Measurements from ENCODE around the gene GDF11. TPM values are rescaled to one million over a fixed set of nuclear protein-coding genes. Genes with fewer than 3 reads are reported as not detected.

The GDF11 gene
- total and polyA plus RNA-seq, 11 donors, result 6.9 to 18.2 (median 12.4) TPM

DNA sequence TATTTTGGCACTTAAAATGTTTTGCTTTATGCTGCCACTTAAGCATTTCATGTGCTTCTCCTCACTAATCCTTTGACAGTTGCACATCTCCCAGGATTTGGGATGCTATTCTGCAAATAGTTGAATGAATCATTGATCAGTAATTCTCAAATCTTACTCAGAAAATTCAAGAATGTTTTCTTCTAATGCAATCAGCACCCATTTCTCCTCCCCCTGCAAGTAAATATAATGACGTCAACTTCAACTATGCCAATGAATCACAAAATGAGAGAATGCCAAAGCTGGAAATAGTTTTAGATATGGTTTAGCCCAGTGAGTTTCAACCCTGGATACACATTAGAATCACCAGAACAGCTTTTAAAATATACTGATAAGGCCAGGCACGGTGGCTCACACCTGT is 29.2 kb upstream of the GDF11 start:
- no peaks in the 10 kb centered on the region for H3K36me3 ChIP-seq
- H3K9me3 ChIP-seq, result no peaks in the 10 kb centered on the region
- H3K27ac ChIP-seq, result peak overlapping the region in 10 of 12 donors; percentile 65 to 99 (median 93)
- peak overlapping the region in 5 of 12 donors; percentile 24 to 87 (median 73) for H3K4me3 ChIP-seq
- H3K4me1 ChIP-seq, result peaks cover 3 to 68% (median 49%) of the 10 kb centered on the region in 12 donors
- no peaks in the 10 kb centered on the region for H3K27me3 ChIP-seq
- ATAC-seq (no peak), DNase-seq (no peak)
- TF ChIP-seq, protein P1, sequence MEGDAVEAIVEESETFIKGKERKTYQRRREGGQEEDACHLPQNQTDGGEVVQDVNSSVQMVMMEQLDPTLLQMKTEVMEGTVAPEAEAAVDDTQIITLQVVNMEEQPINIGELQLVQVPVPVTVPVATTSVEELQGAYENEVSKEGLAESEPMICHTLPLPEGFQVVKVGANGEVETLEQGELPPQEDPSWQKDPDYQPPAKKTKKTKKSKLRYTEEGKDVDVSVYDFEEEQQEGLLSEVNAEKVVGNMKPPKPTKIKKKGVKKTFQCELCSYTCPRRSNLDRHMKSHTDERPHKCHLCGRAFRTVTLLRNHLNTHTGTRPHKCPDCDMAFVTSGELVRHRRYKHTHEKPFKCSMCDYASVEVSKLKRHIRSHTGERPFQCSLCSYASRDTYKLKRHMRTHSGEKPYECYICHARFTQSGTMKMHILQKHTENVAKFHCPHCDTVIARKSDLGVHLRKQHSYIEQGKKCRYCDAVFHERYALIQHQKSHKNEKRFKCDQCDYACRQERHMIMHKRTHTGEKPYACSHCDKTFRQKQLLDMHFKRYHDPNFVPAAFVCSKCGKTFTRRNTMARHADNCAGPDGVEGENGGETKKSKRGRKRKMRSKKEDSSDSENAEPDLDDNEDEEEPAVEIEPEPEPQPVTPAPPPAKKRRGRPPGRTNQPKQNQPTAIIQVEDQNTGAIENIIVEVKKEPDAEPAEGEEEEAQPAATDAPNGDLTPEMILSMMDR (IDR thresholded peaks at IDR 0.05), result no peak
- TF ChIP-seq POLR2A (IDR thresholded peaks at IDR 0.05), result no peak
- 30 to 55% (median 45%) methylated on average over 2 of the region's 2 CpGs for WGBS, 4 donors
- intact Hi-C loops (cut with DNase I), result no loop called here

DNA sequence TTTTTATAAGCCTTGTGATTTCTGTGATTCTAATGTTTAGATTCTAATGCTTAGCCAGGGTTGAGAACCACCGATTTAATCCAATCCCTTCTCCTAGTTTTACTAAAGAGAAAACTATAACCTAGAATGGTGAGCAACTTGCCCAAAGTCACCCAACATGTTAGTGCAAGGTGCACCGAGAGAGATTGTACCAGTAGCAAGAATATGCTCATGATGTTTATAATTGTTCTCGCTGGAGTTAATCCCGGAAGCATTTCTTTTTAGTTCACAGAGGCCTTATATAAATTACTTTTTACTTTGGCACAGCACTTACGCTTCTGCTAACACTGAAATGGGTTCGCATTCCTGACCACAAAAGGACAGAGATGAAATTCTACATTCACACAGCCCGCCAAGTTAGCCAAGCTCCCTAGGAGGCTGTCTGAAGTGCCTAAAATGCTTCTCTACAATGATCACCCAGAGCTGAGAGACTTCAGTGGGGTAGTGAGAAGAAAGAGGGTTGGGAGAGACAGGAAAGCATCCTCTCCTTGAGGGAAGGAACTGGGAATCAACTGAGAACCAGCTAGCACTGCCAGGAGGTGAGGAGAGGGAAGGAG is 27.7 kb upstream of the GDF11 start:
- H3K4me3 ChIP-seq, result peak overlapping the region in 11 of 12 donors; percentile 64 to 93 (median 73)
- peak overlapping the region; percentile 89 to 99 (median 94) for H3K27ac ChIP-seq
- intact Hi-C loops (cut with DNase I), result no loop called here
- no peaks in the 10 kb centered on the region for H3K27me3 ChIP-seq
- DNase-seq, result peak in 1 of 5 donors; percentile 3
- 63 to 72% (median 70%) methylated on average over 7 of the region's 7 CpGs for WGBS, 4 donors
- no peak for TF ChIP-seq POLR2A (IDR thresholded peaks at IDR 0.05)
- TF ChIP-seq, protein P1 (IDR thresholded peaks at IDR 0.05), result no peak
- peaks cover 0 to 14% (median 0%) of the 10 kb centered on the region in 9 donors for H3K36me3 ChIP-seq
- H3K4me1 ChIP-seq, result peaks cover 3 to 75% (median 58%) of the 10 kb centered on the region in 12 donors
- ATAC-seq, result no peak
- H3K9me3 ChIP-seq, result no peaks in the 10 kb centered on the region

DNA sequence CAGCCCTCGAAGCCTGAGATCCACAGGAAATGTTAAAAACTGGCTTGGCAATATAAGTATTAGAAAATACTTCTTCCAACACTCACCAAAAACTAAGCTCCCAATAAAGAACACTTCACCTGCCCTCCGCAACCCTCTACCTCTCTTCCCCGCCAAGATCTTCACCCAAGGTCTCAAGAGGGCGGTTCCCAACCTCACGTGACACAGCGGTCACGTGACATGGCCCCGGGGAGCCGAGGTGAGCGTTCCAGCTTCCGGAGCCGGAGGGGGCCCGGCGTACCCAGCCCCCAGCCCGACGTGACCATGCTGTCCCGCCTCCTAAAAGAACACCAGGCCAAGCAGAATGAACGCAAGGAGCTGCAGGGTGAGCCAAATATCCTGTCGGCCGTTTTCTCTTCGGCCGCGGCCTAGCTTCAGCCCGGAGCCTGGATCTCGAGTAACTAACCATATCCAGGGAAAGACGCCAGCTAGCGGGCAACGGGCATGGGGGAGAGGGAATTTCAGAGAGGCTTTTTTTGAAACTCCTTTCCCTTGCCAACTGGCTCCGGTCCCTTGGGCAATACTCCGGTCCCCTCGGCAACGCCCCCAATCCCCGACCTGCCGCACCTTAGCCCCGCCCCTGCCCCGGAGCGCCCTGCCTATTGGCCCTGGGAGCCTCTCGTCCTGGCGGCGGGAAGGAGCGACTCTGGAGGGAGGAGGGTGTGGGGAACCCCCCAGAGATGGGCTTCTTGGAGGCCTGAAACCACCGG is 26.9 kb upstream of the GDF11 start, which contains the start of gene BLOC1S1:
Gene BLOC1S1, plus strand, starts transcription at position 214 of the 749 bp plus-strand sequence. Its CDS starts 6 bp downstream, at position 220.
- intact Hi-C loops (cut with DNase I), result no loop called here
- DNase-seq (peak; percentile 91 to 96 (median 93)), ATAC-seq (peak; percentile 56 to 75 (median 64))
- peaks cover 3 to 83% (median 64%) of the 10 kb centered on the region in 12 donors for H3K4me1 ChIP-seq
- TF ChIP-seq, protein P1 (IDR thresholded peaks at IDR 0.05), result peak in 3 of 12 donors; percentile 12 to 15 (median 14)
- peak in 1 of 2 donors; percentile 55 for TF ChIP-seq POLR2A (IDR thresholded peaks at IDR 0.05)
- no peaks in the 10 kb centered on the region for H3K27me3 ChIP-seq
- peak within 1 kb of the TSS; percentile 89 to 99 (median 94) for H3K27ac ChIP-seq
- WGBS, 4 donors, result 0 to 2% (median 0%) methylated on average over 23 to 42 of the region's 42 CpGs
- no peaks in the 10 kb centered on the region for H3K9me3 ChIP-seq
- H3K4me3 ChIP-seq, result peak within 1 kb of the TSS; percentile 56 to 93 (median 72)
- peaks cover 0 to 16% (median 0%) of the 10 kb centered on the region in 9 donors for H3K36me3 ChIP-seq

DNA sequence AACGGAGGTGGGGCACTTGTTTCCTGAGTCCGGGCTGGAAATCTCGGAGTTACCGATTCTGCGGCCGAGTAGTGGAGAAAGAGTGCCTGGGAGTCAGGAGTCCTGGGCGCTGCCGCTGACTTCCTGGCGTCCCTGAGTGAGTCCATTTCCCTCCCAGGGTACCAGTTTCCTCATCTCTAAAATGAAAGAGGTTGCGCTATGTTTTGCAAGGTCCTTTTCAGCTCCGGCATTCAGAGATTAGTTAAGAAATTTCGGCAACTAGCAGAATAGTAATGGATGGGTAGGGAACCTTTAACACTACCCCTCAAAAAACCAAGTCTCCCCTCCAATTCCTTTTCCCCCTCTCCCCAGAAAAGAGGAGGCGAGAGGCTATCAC is 26.4 kb upstream of the GDF11 start:
- H3K9me3 ChIP-seq, result no peaks in the 10 kb centered on the region
- H3K27me3 ChIP-seq, result no peaks in the 10 kb centered on the region
- ATAC-seq (peak in 1 of 4 donors; percentile 0), DNase-seq (no peak)
- 6 to 9% (median 7%) methylated on average over 13 of the region's 13 CpGs for WGBS, 4 donors
- H3K27ac ChIP-seq, result peak overlapping the region; percentile 89 to 99 (median 94)
- intact Hi-C loops (cut with DNase I), result no loop called here
- peaks cover 0 to 16% (median 0%) of the 10 kb centered on the region in 9 donors for H3K36me3 ChIP-seq
- peak overlapping the region; percentile 56 to 93 (median 72) for H3K4me3 ChIP-seq
- H3K4me1 ChIP-seq, result peaks cover 3 to 88% (median 68%) of the 10 kb centered on the region in 12 donors
- TF ChIP-seq POLR2A (IDR thresholded peaks at IDR 0.05), result no peak
- TF ChIP-seq, protein P1 (IDR thresholded peaks at IDR 0.05), result no peak
